ENCODE measurements around the gene NFATC2.

GRCh38 chr20:51394706-51395105 is 147.8 kb downstream of the NFATC2 start:
- TF ChIP-seq POLR2A (IDR thresholded peaks at IDR 0.05) (no peak), CTCF (IDR thresholded peaks at IDR 0.05) (no peak), POLR2AphosphoS5 (IDR thresholded peaks at IDR 0.05) (no peak)
